ENCODE results near the gene SLC23A3.

DNA sequence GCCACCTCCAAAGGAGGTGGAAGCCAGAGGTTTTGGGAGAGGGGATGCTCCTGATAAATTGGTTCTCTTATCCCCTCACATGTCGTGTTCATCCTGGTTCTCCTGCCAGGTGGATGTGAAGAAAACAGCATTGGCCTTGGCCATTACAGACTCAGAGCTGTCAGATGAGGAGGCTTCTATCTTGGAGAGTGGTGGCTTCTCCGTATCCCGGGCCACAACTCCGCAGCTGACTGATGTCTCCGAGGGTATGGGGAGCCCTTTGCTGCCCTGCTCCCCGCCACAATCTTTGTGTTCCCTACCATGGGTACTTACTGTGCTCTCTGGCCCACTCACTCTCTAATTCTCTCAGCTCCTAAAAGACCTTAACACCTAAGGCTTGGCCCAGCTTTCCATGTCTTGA lies 11.7 kb upstream of the SLC23A3 start:
- TF ChIP-seq CTCF (IDR thresholded peaks at IDR 0.05) (no peak), EZH2phosphoT487 (IDR thresholded peaks at IDR 0.05) (no peak), EZH2 (IDR thresholded peaks at IDR 0.05) (no peak)
